ENCODE results near the gene ANKK1.

- TF ChIP-seq POLR2A (IDR thresholded peaks at IDR 0.05) (no peak), CTCF (IDR thresholded peaks at IDR 0.05) (no peak), POLR2AphosphoS5 (IDR thresholded peaks at IDR 0.05) (no peak), EP300 (IDR thresholded peaks at IDR 0.05) (no peak)
Measured at GRCh38 chr11:113431746-113432145, 44.2 kb downstream of the ANKK1 start.
